ENCODE data around the gene PALM2AKAP2.

PALM2AKAP2 gene

DNA sequence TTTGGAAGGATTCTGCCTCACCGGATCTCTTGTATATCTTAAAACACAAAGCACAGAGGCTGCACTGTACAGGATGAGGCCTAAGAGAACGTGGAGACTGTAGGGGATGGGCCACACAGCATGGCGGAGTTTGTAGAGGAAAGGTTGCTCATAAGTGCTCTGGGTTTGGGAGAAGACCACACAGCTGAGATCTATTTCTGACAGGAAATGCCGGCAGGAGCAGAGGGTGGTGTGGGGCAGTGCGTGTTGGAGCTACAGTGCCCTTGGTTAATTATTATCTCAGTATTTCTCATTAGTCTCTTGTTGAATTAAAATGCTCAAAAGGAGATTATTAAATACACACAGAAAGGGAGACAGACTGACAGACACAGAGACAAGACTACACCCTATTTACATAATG is 9.6 kb downstream of the PALM2AKAP2 start:
- TF ChIP-seq, protein P1, sequence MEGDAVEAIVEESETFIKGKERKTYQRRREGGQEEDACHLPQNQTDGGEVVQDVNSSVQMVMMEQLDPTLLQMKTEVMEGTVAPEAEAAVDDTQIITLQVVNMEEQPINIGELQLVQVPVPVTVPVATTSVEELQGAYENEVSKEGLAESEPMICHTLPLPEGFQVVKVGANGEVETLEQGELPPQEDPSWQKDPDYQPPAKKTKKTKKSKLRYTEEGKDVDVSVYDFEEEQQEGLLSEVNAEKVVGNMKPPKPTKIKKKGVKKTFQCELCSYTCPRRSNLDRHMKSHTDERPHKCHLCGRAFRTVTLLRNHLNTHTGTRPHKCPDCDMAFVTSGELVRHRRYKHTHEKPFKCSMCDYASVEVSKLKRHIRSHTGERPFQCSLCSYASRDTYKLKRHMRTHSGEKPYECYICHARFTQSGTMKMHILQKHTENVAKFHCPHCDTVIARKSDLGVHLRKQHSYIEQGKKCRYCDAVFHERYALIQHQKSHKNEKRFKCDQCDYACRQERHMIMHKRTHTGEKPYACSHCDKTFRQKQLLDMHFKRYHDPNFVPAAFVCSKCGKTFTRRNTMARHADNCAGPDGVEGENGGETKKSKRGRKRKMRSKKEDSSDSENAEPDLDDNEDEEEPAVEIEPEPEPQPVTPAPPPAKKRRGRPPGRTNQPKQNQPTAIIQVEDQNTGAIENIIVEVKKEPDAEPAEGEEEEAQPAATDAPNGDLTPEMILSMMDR (IDR thresholded peaks at IDR 0.05), result no peak

DNA sequence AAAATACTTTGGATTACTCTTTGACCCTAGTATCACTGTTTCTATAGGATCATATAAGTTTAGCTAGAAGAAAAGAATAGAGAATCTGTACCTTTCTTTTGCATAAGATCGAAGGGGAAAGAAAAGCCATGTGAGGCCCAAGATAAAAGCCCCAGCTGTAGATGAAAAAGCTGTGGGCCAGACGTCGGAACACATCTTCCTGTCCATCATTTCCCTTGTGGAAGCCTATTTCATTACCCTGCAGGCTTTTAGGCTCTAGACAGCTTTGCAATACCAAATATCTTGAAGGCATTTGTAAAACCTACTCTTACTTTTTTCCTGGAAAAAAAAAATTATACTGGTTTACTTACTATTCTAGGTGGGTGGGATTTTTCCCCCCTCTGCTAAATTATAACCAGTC is 10.0 kb downstream of the PALM2AKAP2 start:
- TF ChIP-seq, protein P1 (IDR thresholded peaks at IDR 0.05), result no peak

DNA sequence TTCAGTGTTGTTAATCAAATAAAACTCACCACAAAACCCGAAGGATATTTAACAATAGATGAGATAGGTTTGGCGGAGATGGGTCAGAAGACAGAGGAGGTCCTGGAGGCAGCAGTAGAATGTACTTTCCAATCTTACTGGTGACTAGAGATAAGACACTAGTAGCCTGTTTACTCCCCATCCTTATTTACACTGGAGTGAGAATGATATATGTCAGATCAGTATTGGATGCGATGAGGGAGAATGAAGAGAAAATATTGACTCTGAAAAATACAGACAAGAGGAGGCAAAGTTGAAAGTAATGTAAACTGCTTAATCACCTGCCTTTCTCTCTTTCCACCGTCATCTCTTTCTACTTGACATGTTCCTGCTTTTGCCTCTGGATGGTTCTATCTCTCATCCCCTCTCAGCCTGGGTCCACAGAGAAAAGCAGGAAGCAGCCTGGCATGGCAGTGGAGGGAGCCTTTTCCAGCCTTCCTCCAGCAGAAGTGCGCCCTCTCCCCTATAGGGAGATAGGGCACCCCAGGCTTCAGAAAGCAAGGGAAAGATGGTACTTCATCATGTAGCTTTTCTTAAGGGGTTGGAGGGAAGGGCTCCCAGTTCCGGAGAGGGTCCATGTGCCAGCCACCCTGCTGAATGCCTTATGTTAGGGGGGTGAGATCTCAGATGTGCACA is 11.1 kb downstream of the PALM2AKAP2 start:
- TF ChIP-seq, protein P1 (IDR thresholded peaks at IDR 0.05), result no peak

DNA sequence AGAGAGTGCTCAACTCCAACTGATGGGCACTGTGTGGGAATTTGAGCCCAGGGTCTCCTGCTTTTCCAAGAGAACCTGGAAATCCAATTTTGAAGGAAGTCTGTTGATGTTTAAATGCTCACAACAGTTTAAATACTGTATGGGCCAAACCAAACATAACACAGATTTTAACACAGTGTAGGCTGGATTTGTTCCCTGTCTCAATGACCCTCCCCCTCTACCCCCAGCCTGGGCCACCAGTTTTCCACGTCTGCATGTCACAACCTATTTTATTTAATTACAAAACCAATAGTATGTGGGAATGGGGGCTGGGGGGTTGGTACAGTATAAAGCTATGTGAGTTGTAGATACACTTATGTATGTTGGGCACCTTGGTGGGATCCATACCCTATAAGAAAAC is 11.7 kb downstream of the PALM2AKAP2 start:
- TF ChIP-seq, protein P1 (IDR thresholded peaks at IDR 0.05), result no peak

DNA sequence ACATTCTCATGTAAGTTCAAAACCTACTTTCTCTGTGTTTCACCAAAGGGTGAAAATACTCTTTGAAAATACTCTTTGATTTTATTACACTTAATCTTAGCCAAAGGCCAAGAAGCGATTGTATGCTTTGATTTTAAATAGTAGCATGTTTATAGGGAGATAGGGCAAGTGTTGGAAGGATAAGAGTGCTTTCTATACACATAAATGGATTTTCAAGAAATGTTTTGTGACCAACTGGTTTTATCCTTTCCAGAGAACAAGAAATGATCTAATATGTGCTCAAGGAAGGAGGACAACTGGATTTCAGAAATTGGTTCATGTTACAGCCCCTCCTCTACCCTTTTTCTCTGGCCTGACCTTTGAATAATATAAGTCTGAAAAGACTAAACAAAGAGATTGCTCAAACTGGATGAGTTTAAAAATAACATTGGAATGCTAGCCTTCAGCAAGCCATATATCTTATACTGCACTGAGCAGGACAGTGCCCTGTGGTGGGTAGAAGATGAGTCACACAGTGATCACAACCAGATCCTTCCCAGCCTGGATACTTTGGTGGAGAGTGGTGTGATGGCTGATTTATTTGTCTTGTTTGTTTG is 13.1 kb downstream of the PALM2AKAP2 start:
- TF ChIP-seq, protein P1 (IDR thresholded peaks at IDR 0.05), result no peak

DNA sequence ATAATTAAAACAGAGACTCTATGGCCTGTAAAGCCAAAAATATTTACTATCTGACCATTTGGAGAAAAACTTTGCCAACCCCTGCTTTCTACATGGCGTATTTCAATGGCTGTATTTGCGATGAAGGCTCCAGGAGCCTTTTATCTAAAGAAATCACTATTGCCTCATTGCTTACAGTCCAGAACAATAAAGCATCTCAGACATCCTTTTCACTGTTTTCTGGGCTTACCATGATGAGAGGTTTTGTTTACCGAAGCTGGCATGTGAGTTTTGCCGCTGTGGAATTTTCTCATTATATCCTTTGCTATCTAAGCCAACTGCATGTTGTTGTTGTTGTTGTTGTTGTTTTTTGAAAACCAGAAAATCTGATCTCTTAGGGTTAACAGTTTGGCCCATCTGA is 13.9 kb downstream of the PALM2AKAP2 start:
- TF ChIP-seq, protein P1 (IDR thresholded peaks at IDR 0.05), result no peak

DNA sequence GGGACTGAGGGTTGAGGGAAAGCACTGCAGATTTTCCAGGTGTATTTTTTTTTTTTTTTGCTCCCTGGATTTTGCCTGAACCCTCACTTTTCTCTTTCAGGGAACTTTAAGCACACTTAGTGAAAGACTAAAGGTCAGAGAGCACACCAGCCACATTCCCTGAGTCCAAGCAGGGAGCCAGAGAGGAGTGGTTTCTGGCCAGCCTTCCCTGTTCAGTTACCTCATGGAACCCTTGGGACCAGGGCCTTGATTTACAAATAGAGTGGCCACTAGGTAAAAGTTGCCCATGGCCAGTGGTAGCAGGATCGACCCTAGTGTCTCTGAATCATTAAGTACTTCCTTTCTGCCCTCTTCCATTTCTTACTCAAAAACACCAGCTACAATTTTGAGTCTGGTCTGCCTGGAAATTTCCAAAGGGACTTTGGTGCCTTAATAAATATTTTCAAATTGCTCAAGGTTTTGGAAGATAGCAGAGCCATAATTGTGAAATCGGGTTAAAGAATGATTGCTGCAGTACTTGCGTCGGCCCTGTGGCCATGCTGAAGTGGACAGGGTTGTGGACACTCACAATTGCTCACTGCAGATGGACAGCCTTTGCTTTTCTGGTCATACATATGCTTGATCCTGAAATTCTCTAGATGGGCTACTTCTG is 14.5 kb downstream of the PALM2AKAP2 start:
- TF ChIP-seq, protein P1 (IDR thresholded peaks at IDR 0.05), result no peak
